AG04450 (cell line): ENCODE measurements around the gene PDIA6. TPM values are rescaled to one million over a fixed set of nuclear protein-coding genes. Genes with fewer than 3 reads are reported as not detected.

ENCODE experiments used
- CTCF ChIA-PET: fragments of 300-600, 350-600 bp; formaldehyde crosslinking; extraction: SDS; loops from one replicate; lab custom pipeline; 2022; ENCODE audit warnings: antibody characterized with exemption, inconsistent platforms; lab: Charles Lee
- POLR2A ChIA-PET: fragments of 350-600 bp; formaldehyde crosslinking; extraction: SDS; loops from one replicate; lab custom pipeline; 2021; ENCODE audit warnings: antibody characterized with exemption, inconsistent platforms; lab: Yijun Ruan, JAX
- DNase-seq: peaks from one replicate; pipeline ENCODE4 v3.0.0-alpha.2; 2011; ENCODE audit warnings: low read depth, low spot score
- H3K27ac ChIP-seq: one replicate; pipeline ENCODE4 v1.5.1; 2012; ENCODE audit warnings: low read depth, low read length, control low read depth
- H3K27me3 ChIP-seq: one replicate; pipeline ENCODE4 v1.6.0; 2012; ENCODE audit warnings: low read length; ENCODE audit not compliant: control insufficient read depth, insufficient read depth
- H3K4me3 ChIP-seq: 2 replicates; pipeline ENCODE4 v1.5.1; 2011; ENCODE audit warnings: mild to moderate bottlenecking, low read depth, low read length, control low read depth
- H3K9me3 ChIP-seq: 2 replicates; pipeline ENCODE4 v1.5.1; 2012; ENCODE audit warnings: low read length; ENCODE audit not compliant: control insufficient read depth, insufficient read depth
- CTCF ChIP-seq: IDR thresholded peaks from 2 replicates; pipeline ENCODE4 v1.5.1; 2011; ENCODE audit warnings: low read depth, low read length, control low read depth, inconsistent platforms
- polyA plus RNA-seq: library from polyadenylated mRNA; depleted of rRNA; stranded (reverse); fragments of >200 nt; gene quantifications from 2 replicates; pipeline ENCODE4 v1.2.3, GENCODE V29; 2011

Gene PDIA6
- polyA plus RNA-seq, 1 experiment = 487 TPM

GRCh38 chr2:10753876-10754275, 58.7 kb downstream of the PDIA6 start:
- Histone ChIP-seq H3K4me3 (no peak overlapping the region), H3K27ac (no peak overlapping the region), H3K9me3 (no peaks in the 10 kb centered on the region), H3K27me3 (peaks cover 6% of the 10 kb centered on the region)
- ChIA-PET POLR2A (no interaction called here), CTCF (no interaction called here)
- no peak for TF ChIP-seq CTCF
- DNase-seq = no peak

- TF ChIP-seq CTCF = no peak
- Histone ChIP-seq H3K27ac (no peak overlapping the region), H3K9me3 (no peaks in the 10 kb centered on the region), H3K27me3 (peaks cover 6% of the 10 kb centered on the region), H3K4me3 (no peak overlapping the region)
- no peak for DNase-seq
- CTCF ChIA-PET = no interaction called here
- POLR2A ChIA-PET = no interaction called here
These were observed 59.4 kb downstream of the PDIA6 start for GRCh38 chr2:10753156-10753555.

- DNase-seq = no peak
- no peak for TF ChIP-seq CTCF
- no peak overlapping the region for H3K27ac ChIP-seq
- ChIA-PET CTCF (no interaction called here), POLR2A (no interaction called here)
- H3K27me3 ChIP-seq = peaks cover 6% of the 10 kb centered on the region
- H3K9me3 ChIP-seq = no peaks in the 10 kb centered on the region
- H3K4me3 ChIP-seq = no peak overlapping the region
These were observed 60.3 kb downstream of the PDIA6 start for GRCh38 chr2:10752236-10752635.

GRCh38 chr2:10750610-10751009, 62.0 kb downstream of the PDIA6 start:
- DNase-seq = no peak
- CTCF ChIA-PET = interaction anchor here (0.7 kb wide), 1 partner anchor 25 kb away, joined by 3 read pairs; no protein-coding TSS in a partner anchor

GRCh38 chr2:10742666-10743065, 69.9 kb downstream of the PDIA6 start:
- Histone ChIP-seq H3K27ac (no peak overlapping the region), H3K27me3 (peaks cover 9% of the 10 kb centered on the region), H3K9me3 (no peaks in the 10 kb centered on the region; the same call in 1 of the 2 replicates), H3K4me3 (no peak overlapping the region)
- DNase-seq = no peak
- POLR2A ChIA-PET = no interaction called here
- no peak for TF ChIP-seq CTCF
- CTCF ChIA-PET = no interaction called here

More at GRCh38 chr2:10750610-10751009, 62.0 kb downstream of the PDIA6 start:
- no peak overlapping the region for H3K27ac ChIP-seq
- H3K9me3 ChIP-seq = no peaks in the 10 kb centered on the region
- TF ChIP-seq CTCF = no peak
- POLR2A ChIA-PET = no interaction called here
- H3K27me3 ChIP-seq = peaks cover 6% of the 10 kb centered on the region
- H3K4me3 ChIP-seq = no peak overlapping the region
